Lower leg skin (tissue), 3 donors: ENCODE data around the gene OCA2.

Experiments
- POLR2A ChIP-seq, 2 donors: fragments of 450-650 bp; IDR thresholded peaks; one replicate each; pipeline ENCODE4 v1.6.1; 2016 to 2017; ENCODE audit warnings: antibody characterized with exemption in 2 of 2, mild to moderate bottlenecking in 1 of 2, moderate library complexity in 1 of 2
- TF ChIP-seq, protein P1 (sequence below), 3 donors: fragments of 450-650 bp; IDR thresholded peaks; one replicate each; pipeline ENCODE4 v1.5.1; 2016; ENCODE audit warnings: antibody characterized with exemption in 3 of 3, mild to moderate bottlenecking in 3 of 3, moderate library complexity in 2 of 3

GRCh38 chr15:28097656-28098359 lies 1.3 kb downstream of the OCA2 start:
- TF ChIP-seq, protein P1, sequence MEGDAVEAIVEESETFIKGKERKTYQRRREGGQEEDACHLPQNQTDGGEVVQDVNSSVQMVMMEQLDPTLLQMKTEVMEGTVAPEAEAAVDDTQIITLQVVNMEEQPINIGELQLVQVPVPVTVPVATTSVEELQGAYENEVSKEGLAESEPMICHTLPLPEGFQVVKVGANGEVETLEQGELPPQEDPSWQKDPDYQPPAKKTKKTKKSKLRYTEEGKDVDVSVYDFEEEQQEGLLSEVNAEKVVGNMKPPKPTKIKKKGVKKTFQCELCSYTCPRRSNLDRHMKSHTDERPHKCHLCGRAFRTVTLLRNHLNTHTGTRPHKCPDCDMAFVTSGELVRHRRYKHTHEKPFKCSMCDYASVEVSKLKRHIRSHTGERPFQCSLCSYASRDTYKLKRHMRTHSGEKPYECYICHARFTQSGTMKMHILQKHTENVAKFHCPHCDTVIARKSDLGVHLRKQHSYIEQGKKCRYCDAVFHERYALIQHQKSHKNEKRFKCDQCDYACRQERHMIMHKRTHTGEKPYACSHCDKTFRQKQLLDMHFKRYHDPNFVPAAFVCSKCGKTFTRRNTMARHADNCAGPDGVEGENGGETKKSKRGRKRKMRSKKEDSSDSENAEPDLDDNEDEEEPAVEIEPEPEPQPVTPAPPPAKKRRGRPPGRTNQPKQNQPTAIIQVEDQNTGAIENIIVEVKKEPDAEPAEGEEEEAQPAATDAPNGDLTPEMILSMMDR (IDR thresholded peaks at IDR 0.05) = no peak
- TF ChIP-seq POLR2A (IDR thresholded peaks at IDR 0.05) = no peak
